ENCODE results near the gene CACNG7.

CACNG7 gene

DNA sequence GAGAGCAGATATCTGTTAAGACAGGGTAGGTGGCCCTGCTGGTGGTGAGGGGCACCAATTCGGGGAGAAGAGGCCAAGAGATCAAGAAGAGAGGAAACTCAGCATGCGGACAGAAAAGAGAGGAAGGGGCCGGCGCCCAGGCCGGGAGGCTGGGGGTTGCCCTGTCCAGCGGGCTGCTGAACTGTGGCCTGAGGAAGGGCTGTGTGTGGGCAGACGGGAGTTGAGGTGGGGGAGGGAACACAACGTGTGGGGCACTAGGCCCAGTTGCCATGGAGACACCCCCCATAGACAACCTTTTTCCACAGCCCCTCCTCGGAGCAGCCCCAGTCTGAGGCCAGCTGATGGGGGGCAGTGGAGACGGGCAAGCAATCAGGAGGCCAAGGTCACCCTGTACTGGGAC lies 51.1 kb downstream of the CACNG7 start:
- H3K9me3 ChIP-seq (ENCODE audit: insufficient read depth, low read depth, low read length): no peaks in the 10 kb centered on the region
- H3K9ac ChIP-seq (ENCODE audit: low read depth, low read length, poor library complexity, severe bottlenecking): no peak overlapping the region
- no peaks in the 10 kb centered on the region for H3K79me2 ChIP-seq (ENCODE audit: insufficient read depth, low read length)
- H3K36me3 ChIP-seq (ENCODE audit: insufficient read depth, low read length): no peaks in the 10 kb centered on the region
- no peaks in the 10 kb centered on the region for H3K9me2 ChIP-seq (replicated peaks; ENCODE audit: low read depth, low read length)
- no peaks in the 10 kb centered on the region for H4K20me1 ChIP-seq (ENCODE audit: insufficient read depth, low read length, poor library complexity, severe bottlenecking)
- H2AFZ ChIP-seq (ENCODE audit: low read length): no peak overlapping the region
- no peaks in the 10 kb centered on the region for H3F3A ChIP-seq (ENCODE audit: low read depth)
- no peak overlapping the region for H3K4me3 ChIP-seq (ENCODE audit: low read length, poor library complexity, severe bottlenecking)
- H3K4me2 ChIP-seq (ENCODE audit: low read depth, low read length, poor library complexity, severe bottlenecking): no peak overlapping the region
- H3K27me3 ChIP-seq (ENCODE audit: insufficient read depth, low read length, poor library complexity, severe bottlenecking): no peaks in the 10 kb centered on the region
- TF ChIP-seq, protein P1, sequence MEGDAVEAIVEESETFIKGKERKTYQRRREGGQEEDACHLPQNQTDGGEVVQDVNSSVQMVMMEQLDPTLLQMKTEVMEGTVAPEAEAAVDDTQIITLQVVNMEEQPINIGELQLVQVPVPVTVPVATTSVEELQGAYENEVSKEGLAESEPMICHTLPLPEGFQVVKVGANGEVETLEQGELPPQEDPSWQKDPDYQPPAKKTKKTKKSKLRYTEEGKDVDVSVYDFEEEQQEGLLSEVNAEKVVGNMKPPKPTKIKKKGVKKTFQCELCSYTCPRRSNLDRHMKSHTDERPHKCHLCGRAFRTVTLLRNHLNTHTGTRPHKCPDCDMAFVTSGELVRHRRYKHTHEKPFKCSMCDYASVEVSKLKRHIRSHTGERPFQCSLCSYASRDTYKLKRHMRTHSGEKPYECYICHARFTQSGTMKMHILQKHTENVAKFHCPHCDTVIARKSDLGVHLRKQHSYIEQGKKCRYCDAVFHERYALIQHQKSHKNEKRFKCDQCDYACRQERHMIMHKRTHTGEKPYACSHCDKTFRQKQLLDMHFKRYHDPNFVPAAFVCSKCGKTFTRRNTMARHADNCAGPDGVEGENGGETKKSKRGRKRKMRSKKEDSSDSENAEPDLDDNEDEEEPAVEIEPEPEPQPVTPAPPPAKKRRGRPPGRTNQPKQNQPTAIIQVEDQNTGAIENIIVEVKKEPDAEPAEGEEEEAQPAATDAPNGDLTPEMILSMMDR (conservative IDR thresholded peaks at IDR 0.05; ENCODE audit: low read length): no peak
- no peak for TF ChIP-seq EZH2phosphoT487 (IDR thresholded peaks at IDR 0.05; ENCODE audit: borderline replicate concordance)
- H3K4me1 ChIP-seq (ENCODE audit: insufficient read depth, low read length, poor library complexity, severe bottlenecking): no peaks in the 10 kb centered on the region

DNA sequence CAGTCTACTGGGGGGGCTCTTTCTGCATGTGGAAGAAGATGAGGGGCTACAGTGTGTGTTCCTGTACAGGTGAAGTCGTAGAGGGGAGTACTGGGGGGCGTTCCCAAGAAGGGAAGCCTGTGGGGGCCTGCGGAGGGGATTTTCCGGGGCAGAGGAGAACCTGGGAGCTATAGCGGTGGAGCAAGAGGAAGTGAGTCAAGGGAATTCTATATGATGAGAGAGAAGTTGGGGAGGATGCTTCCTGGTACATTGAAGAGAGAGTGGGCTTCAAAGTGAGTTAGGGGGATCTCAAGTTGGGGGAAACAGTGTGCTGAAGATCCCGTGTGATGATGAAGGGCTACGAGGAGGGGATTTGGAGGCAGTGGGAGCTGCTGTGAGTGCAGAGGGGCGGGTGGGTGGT lies 51.8 kb downstream of the CACNG7 start:
- Histone ChIP-seq H3K9me3 (ENCODE audit: insufficient read depth, low read depth, low read length) (no peaks in the 10 kb centered on the region), H3K9ac (ENCODE audit: low read depth, low read length, poor library complexity, severe bottlenecking) (no peak overlapping the region), H3K4me2 (ENCODE audit: low read depth, low read length, poor library complexity, severe bottlenecking) (no peak overlapping the region), H3K4me3 (ENCODE audit: low read length, poor library complexity, severe bottlenecking) (no peak overlapping the region), H3K79me2 (ENCODE audit: insufficient read depth, low read length) (no peaks in the 10 kb centered on the region), H3F3A (ENCODE audit: low read depth) (no peaks in the 10 kb centered on the region), H3K9me2 (replicated peaks; ENCODE audit: low read depth, low read length) (no peaks in the 10 kb centered on the region), H2AFZ (ENCODE audit: low read length) (no peak overlapping the region), H3K27me3 (ENCODE audit: insufficient read depth, low read length, poor library complexity, severe bottlenecking) (no peaks in the 10 kb centered on the region), H4K20me1 (ENCODE audit: insufficient read depth, low read length, poor library complexity, severe bottlenecking) (no peaks in the 10 kb centered on the region), H3K4me1 (ENCODE audit: insufficient read depth, low read length, poor library complexity, severe bottlenecking) (no peaks in the 10 kb centered on the region), H3K36me3 (ENCODE audit: insufficient read depth, low read length) (no peaks in the 10 kb centered on the region)
- TF ChIP-seq, protein P1 (conservative IDR thresholded peaks at IDR 0.05; ENCODE audit: low read length): no peak
- no peak for TF ChIP-seq EZH2phosphoT487 (IDR thresholded peaks at IDR 0.05; ENCODE audit: borderline replicate concordance)

GRCh38 chr19:53961523-53962356 lies 52.7 kb downstream of the CACNG7 start:
- no peak overlapping the region for H3K4me2 ChIP-seq (ENCODE audit: low read depth, low read length, poor library complexity, severe bottlenecking)
- H3K79me2 ChIP-seq (ENCODE audit: insufficient read depth, low read length): no peaks in the 10 kb centered on the region
- no peaks in the 10 kb centered on the region for H3K9me2 ChIP-seq (replicated peaks; ENCODE audit: low read depth, low read length)
- no peak overlapping the region for H2AFZ ChIP-seq (ENCODE audit: low read length)
- no peaks in the 10 kb centered on the region for H3K27me3 ChIP-seq (ENCODE audit: insufficient read depth, low read length, poor library complexity, severe bottlenecking)
- H3K9ac ChIP-seq (ENCODE audit: low read depth, low read length, poor library complexity, severe bottlenecking): no peak overlapping the region
- no peaks in the 10 kb centered on the region for H3F3A ChIP-seq (ENCODE audit: low read depth)
- no peaks in the 10 kb centered on the region for H4K20me1 ChIP-seq (ENCODE audit: insufficient read depth, low read length, poor library complexity, severe bottlenecking)
- TF ChIP-seq, protein P1 (conservative IDR thresholded peaks at IDR 0.05; ENCODE audit: low read length): no peak
- no peak for TF ChIP-seq EZH2phosphoT487 (IDR thresholded peaks at IDR 0.05; ENCODE audit: borderline replicate concordance)
- H3K36me3 ChIP-seq (ENCODE audit: insufficient read depth, low read length): no peaks in the 10 kb centered on the region
- no peaks in the 10 kb centered on the region for H3K9me3 ChIP-seq (ENCODE audit: insufficient read depth, low read depth, low read length)
- H3K4me3 ChIP-seq (ENCODE audit: low read length, poor library complexity, severe bottlenecking): no peak overlapping the region
- no peaks in the 10 kb centered on the region for H3K4me1 ChIP-seq (ENCODE audit: insufficient read depth, low read length, poor library complexity, severe bottlenecking)
